IMR-90 (cell line): ENCODE data around the gene SLC51A.

Source experiments
- BHLHE40 ChIP-seq: fragments of 150-350 bp; IDR thresholded peaks from 2 replicates; pipeline ENCODE4 v1.6.1; 2016; ENCODE audit warnings: mild to moderate bottlenecking, low read depth, low read length
- CEBPB ChIP-seq: IDR thresholded peaks from 2 replicates; pipeline ENCODE4 v1.6.1; 2012; ENCODE audit warnings: low read depth, low read length, improper control_type of control experiment
- CTCF ChIP-seq: conservative IDR thresholded peaks from 2 replicates; pipeline ENCODE4 v1.5.1; 2012; ENCODE audit warnings: mild to moderate bottlenecking, low read depth, low read length, improper control_type of control experiment
- FOS ChIP-seq: fragments of 150-350 bp; IDR thresholded peaks from 2 replicates; pipeline ENCODE4 v1.6.1; 2016; ENCODE audit warnings: low read depth, low read length
- MAFK ChIP-seq: IDR thresholded peaks from 2 replicates; pipeline ENCODE4 v1.6.1; 2012; ENCODE audit warnings: low read depth, low read length, improper control_type of control experiment
- MAZ ChIP-seq: IDR thresholded peaks from 2 replicates; pipeline ENCODE4 v1.6.1; 2012; ENCODE audit warnings: low read depth, mild to moderate bottlenecking, low read length, improper control_type of control experiment, moderate library complexity, borderline replicate concordance
- MXI1 ChIP-seq: IDR thresholded peaks from 2 replicates; pipeline ENCODE4 v1.6.1; 2012; ENCODE audit warnings: low read depth, mild to moderate bottlenecking, low read length, moderate library complexity, borderline replicate concordance
- POLR2A ChIP-seq: IDR thresholded peaks from 2 replicates; pipeline ENCODE4 v1.6.1; 2012; ENCODE audit warnings: mild to moderate bottlenecking, low read depth, low read length
- RAD21 ChIP-seq: IDR thresholded peaks from 2 replicates; pipeline ENCODE4 v1.6.1; 2012; ENCODE audit warnings: low read length, improper control_type of control experiment
- RCOR1 ChIP-seq: IDR thresholded peaks from 2 replicates; pipeline ENCODE4 v1.6.1; 2012; ENCODE audit warnings: mild to moderate bottlenecking, low read length, improper control_type of control experiment; ENCODE audit not compliant: insufficient replicate concordance
- RFX5 ChIP-seq: IDR thresholded peaks from 2 replicates; pipeline ENCODE4 v1.8.0; 2012; ENCODE audit warnings: low read depth, mild to moderate bottlenecking, low read length, moderate library complexity
- SMC3 ChIP-seq: fragments of 150-350 bp; IDR thresholded peaks from 2 replicates; pipeline ENCODE4 v1.6.1; 2016; ENCODE audit warnings: low read depth, mild to moderate bottlenecking, antibody characterized with exemption, low read length, moderate library complexity
- TF ChIP-seq, protein P1 (sequence below): fragments of 150-350 bp; IDR thresholded peaks from 2 replicates; pipeline ENCODE4 v1.6.1; 2017; ENCODE audit warnings: mild to moderate bottlenecking, antibody characterized with exemption, low read length, low read depth
- TF ChIP-seq, protein P2 (sequence below): fragments of 150-350 bp; IDR thresholded peaks from 2 replicates; pipeline ENCODE4 v1.6.1; 2016; ENCODE audit warnings: low read depth, mild to moderate bottlenecking, low read length, moderate library complexity, borderline replicate concordance

DNA sequence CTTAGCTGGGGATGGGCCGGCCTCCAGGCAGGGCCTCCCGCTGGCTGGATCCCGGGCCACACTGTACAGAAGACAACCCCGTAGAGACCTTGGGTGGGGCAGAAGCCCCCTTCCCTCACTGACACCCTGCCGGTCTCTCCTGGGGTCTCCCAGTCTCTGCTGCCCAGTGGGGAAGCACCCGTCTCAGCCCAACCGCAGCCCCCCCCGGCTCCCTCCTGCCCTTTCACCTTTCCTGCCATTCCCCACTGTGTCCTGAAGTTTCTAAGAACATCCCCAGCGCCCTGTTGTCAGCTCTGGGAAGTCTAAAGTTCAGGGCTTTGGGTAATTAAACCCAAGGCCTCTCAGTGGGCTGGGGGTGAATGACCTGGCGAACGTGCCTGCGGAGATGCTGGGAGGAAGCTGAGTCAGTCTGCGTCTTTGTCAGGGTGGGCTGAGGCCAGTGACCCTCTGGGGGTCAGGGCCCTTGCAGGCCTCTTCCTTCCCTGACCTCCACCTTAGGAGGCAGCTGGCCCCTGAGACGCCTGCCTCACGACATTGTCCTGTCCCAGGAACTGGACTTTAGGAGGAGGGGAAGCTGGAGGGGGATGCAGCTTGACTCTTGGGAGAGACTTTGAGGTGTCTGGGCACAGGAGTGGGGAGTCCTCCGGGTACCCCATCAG is 1.4 kb upstream of the SLC51A start:
- TF ChIP-seq RAD21 = no peak
- TF ChIP-seq CTCF = no peak
- TF ChIP-seq RCOR1 = no peak
- no peak for TF ChIP-seq CEBPB
- TF ChIP-seq POLR2A = no peak
- TF ChIP-seq FOS = no peak
- no peak for TF ChIP-seq SMC3
- TF ChIP-seq, protein P1, sequence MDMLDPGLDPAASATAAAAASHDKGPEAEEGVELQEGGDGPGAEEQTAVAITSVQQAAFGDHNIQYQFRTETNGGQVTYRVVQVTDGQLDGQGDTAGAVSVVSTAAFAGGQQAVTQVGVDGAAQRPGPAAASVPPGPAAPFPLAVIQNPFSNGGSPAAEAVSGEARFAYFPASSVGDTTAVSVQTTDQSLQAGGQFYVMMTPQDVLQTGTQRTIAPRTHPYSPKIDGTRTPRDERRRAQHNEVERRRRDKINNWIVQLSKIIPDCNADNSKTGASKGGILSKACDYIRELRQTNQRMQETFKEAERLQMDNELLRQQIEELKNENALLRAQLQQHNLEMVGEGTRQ = no peak
- TF ChIP-seq MAZ = no peak
- TF ChIP-seq, protein P2, sequence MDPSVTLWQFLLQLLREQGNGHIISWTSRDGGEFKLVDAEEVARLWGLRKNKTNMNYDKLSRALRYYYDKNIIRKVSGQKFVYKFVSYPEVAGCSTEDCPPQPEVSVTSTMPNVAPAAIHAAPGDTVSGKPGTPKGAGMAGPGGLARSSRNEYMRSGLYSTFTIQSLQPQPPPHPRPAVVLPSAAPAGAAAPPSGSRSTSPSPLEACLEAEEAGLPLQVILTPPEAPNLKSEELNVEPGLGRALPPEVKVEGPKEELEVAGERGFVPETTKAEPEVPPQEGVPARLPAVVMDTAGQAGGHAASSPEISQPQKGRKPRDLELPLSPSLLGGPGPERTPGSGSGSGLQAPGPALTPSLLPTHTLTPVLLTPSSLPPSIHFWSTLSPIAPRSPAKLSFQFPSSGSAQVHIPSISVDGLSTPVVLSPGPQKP = no peak
- no peak for TF ChIP-seq MXI1
- TF ChIP-seq BHLHE40 = no peak
- TF ChIP-seq MAFK = no peak
- TF ChIP-seq RFX5 = no peak
